HG02885 (cell line): ENCODE measurements around the gene MS4A8.
"Not testable (repeated sequence)": the region's sequence is repeated elsewhere in the genome, so short reads cannot be mapped to it uniquely, and the experiment has no call there.

ENCODE experiments used
- ATAC-seq: cut with Tn5 transposase; IDR thresholded peaks from one replicate; pipeline ENCODE4 v1.9.1; 2021; ENCODE audit warnings: mild to moderate bottlenecking; ENCODE audit not compliant: unreplicated experiment, poor library complexity

MS4A8 gene

GRCh38 chr11:60699284-60699691, at the start of gene MS4A8:
TSS of gene MS4A8 (plus strand) at chr11:60699612. CDS start at chr11:60700861, 1,249 bp downstream.
- ATAC-seq, result no peak

- ATAC-seq, result no peak
Observed at GRCh38 chr11:60657888-60658287, 41.5 kb upstream of the MS4A8 start.

GRCh38 chr11:60658409-60658808, 41.0 kb upstream of the MS4A8 start:
- no peak for ATAC-seq

- no peak for ATAC-seq
Observed at GRCh38 chr11:60672255-60672654, 27.2 kb upstream of the MS4A8 start.

- ATAC-seq, result not testable (repeated sequence)
Observed at GRCh38 chr11:60678231-60678630, 21.2 kb upstream of the MS4A8 start.

- ATAC-seq, result no peak
Observed at GRCh38 chr11:60679879-60680278, 19.5 kb upstream of the MS4A8 start.

- ATAC-seq, result no peak
Observed at GRCh38 chr11:60680455-60681119, 18.8 kb upstream of the MS4A8 start.

GRCh38 chr11:60684541-60684848, 14.9 kb upstream of the MS4A8 start:
- peak; percentile 38 for ATAC-seq

GRCh38 chr11:60691661-60692060, 7.8 kb upstream of the MS4A8 start:
- no peak for ATAC-seq

- no peak for ATAC-seq
Observed at GRCh38 chr11:60699936-60700335, 524 bp downstream of the MS4A8 start.

- no peak for ATAC-seq
Observed at GRCh38 chr11:60700689-60701468, 1.5 kb downstream of the MS4A8 start.

- ATAC-seq, result no peak
Observed at GRCh38 chr11:60701469-60701818, 2.0 kb downstream of the MS4A8 start.

- no peak for ATAC-seq
Observed at GRCh38 chr11:60703374-60703773, 4.0 kb downstream of the MS4A8 start.

- no peak for ATAC-seq
Observed at GRCh38 chr11:60705895-60706294, 6.5 kb downstream of the MS4A8 start.

GRCh38 chr11:60706931-60707330, 7.5 kb downstream of the MS4A8 start:
- ATAC-seq, result no peak

GRCh38 chr11:60710482-60710881, 11.1 kb downstream of the MS4A8 start:
- no peak for ATAC-seq

GRCh38 chr11:60711276-60711675, 11.9 kb downstream of the MS4A8 start:
- ATAC-seq, result no peak

GRCh38 chr11:60713423-60713822, 14.0 kb downstream of the MS4A8 start:
- not testable (repeated sequence) for ATAC-seq

GRCh38 chr11:60717956-60718355, 18.5 kb downstream of the MS4A8 start:
- ATAC-seq, result no peak

GRCh38 chr11:60718524-60719316, 19.3 kb downstream of the MS4A8 start:
- no peak for ATAC-seq

- ATAC-seq, result no peak
Observed at GRCh38 chr11:60719391-60719790, 20.0 kb downstream of the MS4A8 start.
